Fibroblast of villous mesenchyme (primary cell): ENCODE measurements around the gene LAMP1. TPM values are rescaled to one million over a fixed set of nuclear protein-coding genes. Genes with fewer than 3 reads are reported as not detected.

Experiments used
- DNase-seq: peaks from one replicate; pipeline ENCODE4 v3.0.0-alpha.2; 2010; ENCODE audit warnings: low read depth
- H3K4me3 ChIP-seq: 2 replicates; pipeline ENCODE4 v1.5.1; 2011; ENCODE audit warnings: low read depth, mild to moderate bottlenecking, low read length
- total RNA-seq: library from RNA; depleted of rRNA; stranded (reverse); fragments of >200 nt; gene quantifications from 2 replicates; pipeline ENCODE4 v1.2.3, GENCODE V29; 2012
- TF ChIP-seq, protein P1 (sequence below): IDR thresholded peaks from 2 replicates; pipeline ENCODE4 v1.5.1; 2012; ENCODE audit warnings: low read depth, mild to moderate bottlenecking, low read length; ENCODE audit not compliant: insufficient read depth

The LAMP1 gene
- total RNA-seq, 1 donor: 101 TPM

DNA sequence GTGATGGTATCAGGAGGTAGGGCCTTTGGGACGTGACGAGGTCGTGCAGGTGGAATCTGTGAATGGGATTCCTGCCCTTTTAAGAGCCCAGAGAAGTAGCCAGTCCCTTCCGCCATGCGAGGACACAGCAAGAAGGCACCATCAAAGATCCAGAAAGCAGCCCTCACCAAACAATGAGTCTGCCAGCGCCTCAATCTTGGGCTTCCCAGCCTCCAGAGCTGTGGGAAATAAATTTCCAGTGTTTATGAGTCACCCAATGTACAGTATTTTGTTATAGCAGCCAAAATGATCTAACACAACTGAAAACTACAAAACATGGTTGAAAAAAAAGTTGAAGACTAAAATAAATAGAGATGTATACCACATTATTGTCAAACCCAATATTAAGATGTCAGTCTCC lies 16.9 kb upstream of the LAMP1 start:
- no peak for DNase-seq
- TF ChIP-seq, protein P1, sequence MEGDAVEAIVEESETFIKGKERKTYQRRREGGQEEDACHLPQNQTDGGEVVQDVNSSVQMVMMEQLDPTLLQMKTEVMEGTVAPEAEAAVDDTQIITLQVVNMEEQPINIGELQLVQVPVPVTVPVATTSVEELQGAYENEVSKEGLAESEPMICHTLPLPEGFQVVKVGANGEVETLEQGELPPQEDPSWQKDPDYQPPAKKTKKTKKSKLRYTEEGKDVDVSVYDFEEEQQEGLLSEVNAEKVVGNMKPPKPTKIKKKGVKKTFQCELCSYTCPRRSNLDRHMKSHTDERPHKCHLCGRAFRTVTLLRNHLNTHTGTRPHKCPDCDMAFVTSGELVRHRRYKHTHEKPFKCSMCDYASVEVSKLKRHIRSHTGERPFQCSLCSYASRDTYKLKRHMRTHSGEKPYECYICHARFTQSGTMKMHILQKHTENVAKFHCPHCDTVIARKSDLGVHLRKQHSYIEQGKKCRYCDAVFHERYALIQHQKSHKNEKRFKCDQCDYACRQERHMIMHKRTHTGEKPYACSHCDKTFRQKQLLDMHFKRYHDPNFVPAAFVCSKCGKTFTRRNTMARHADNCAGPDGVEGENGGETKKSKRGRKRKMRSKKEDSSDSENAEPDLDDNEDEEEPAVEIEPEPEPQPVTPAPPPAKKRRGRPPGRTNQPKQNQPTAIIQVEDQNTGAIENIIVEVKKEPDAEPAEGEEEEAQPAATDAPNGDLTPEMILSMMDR: no peak

GRCh38 chr13:113283904-113284303 lies 13.1 kb upstream of the LAMP1 start:
- H3K4me3 ChIP-seq: no peak overlapping the region
- no peak for DNase-seq
- TF ChIP-seq, protein P1: no peak

More for the DNA sequence above, 16.9 kb upstream of the LAMP1 start:
- no peak overlapping the region for H3K4me3 ChIP-seq

DNA sequence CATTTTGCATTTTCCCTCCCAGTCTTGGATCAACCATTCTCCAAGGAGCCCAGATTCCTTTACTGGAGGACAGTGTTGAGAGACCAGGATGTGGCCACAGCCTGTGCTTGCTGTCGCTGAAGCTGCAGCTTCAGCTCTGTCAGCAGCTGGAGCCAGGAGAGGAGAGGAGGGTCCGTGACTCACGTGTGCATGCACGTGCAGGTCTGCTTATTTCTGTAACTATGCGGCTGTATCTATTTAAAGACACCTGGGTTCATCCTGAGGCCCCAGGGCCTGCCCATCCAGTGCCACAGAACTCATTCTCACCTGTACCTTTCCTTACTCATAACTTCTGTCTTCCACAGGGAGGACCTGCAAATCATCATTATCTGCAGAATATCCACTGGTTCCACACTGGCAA lies 8.2 kb upstream of the LAMP1 start:
- no peak for DNase-seq
- TF ChIP-seq, protein P1: no peak
- H3K4me3 ChIP-seq: no peak overlapping the region

GRCh38 chr13:113291129-113291528 lies 5.9 kb upstream of the LAMP1 start:
- DNase-seq: no peak
- H3K4me3 ChIP-seq: no peak overlapping the region
- TF ChIP-seq, protein P1: no peak

GRCh38 chr13:113292021-113292862 lies 4.8 kb upstream of the LAMP1 start:
- peak; percentile 37 for DNase-seq
- TF ChIP-seq, protein P1: no peak
- H3K4me3 ChIP-seq: peak overlapping the region; percentile 47

GRCh38 chr13:113293686-113294085 lies 3.4 kb upstream of the LAMP1 start:
- TF ChIP-seq, protein P1: no peak
- DNase-seq: no peak
- no peak overlapping the region for H3K4me3 ChIP-seq
